ENCODE data around the gene CMYA5.

DNA sequence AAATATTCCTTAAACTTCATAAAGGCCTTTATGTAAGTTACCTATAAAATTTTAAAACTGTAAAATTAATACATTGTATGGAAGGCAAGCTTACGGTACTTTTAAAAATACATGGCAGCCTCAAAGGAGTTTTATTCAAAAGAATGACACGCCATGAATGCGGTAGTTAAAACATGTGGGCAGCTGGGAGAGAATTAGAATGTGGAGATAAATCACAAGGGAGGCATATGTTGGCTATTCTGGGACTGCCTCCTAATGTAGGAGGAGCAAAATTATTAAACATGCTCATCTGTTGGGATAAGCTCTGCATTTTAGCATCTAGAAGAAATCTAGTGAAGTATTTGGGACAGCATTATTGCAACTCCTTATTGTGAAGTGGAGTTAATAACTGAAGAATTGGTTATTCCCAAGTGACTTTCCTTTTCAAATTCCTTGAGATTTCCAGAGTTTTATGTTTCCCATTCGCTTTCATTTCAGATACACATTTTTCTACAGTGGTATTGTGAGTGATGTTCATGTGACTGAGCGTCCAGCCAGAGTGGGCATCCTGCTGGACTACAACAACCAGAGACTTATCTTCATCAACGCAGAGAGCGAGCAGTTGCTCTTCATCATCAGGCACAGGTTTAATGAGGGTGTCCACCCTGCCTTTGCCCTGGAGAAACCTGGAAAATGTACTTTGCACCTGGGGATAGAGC, 109.4 kb downstream of the CMYA5 start:
- TF ChIP-seq, protein P1, sequence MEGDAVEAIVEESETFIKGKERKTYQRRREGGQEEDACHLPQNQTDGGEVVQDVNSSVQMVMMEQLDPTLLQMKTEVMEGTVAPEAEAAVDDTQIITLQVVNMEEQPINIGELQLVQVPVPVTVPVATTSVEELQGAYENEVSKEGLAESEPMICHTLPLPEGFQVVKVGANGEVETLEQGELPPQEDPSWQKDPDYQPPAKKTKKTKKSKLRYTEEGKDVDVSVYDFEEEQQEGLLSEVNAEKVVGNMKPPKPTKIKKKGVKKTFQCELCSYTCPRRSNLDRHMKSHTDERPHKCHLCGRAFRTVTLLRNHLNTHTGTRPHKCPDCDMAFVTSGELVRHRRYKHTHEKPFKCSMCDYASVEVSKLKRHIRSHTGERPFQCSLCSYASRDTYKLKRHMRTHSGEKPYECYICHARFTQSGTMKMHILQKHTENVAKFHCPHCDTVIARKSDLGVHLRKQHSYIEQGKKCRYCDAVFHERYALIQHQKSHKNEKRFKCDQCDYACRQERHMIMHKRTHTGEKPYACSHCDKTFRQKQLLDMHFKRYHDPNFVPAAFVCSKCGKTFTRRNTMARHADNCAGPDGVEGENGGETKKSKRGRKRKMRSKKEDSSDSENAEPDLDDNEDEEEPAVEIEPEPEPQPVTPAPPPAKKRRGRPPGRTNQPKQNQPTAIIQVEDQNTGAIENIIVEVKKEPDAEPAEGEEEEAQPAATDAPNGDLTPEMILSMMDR (conservative IDR thresholded peaks at IDR 0.05; ENCODE audit: low read length), result no peak
- TF ChIP-seq EZH2phosphoT487 (IDR thresholded peaks at IDR 0.05; ENCODE audit: borderline replicate concordance), result no peak

All from Loucy (cell line).